Prostate gland (tissue), 2 donors: ENCODE results near the gene PADI1. TPM values are rescaled to one million over a fixed set of nuclear protein-coding genes. Genes with fewer than 3 reads are reported as not detected.

Experiments
- DNase-seq: peaks from one replicate; pipeline ENCODE4 v3.0.0-alpha.2; 2019; ENCODE audit warnings: low spot score
- H3K27ac ChIP-seq, 2 donors: fragments of 200-600 bp; sonication (generic); 2 replicates each; pipeline ENCODE4 v1.5.1; 2017 to 2019
- H3K27me3 ChIP-seq: fragments of 200-600 bp; sonication (generic); replicated peaks from 2 replicates; pipeline ENCODE4 v1.5.1; 2019; ENCODE audit not compliant: insufficient read depth
- H3K36me3 ChIP-seq, 2 donors: fragments of 200-600 bp; sonication (generic); 1 replicate in 1 of 2; 2 replicates in 1 of 2; pipeline versions ENCODE4 v1.5.1 to v1.8.1; 2017 to 2019
- H3K4me1 ChIP-seq: fragments of 200-600 bp; sonication (generic); replicated peaks from 2 replicates; pipeline ENCODE4 v1.5.1; 2019
- H3K4me3 ChIP-seq, 2 donors: fragments of 200-600 bp; sonication (generic); 2 replicates each; pipeline ENCODE4 v1.5.1; 2017 to 2019
- H3K9me3 ChIP-seq: fragments of 200-600 bp; sonication (generic); 2 replicates; pipeline ENCODE4 v1.5.1; 2017
- CTCF ChIP-seq, 4 experiments: fragments of 200-600 bp in 2 of 4; fragments of 450-650 bp in 2 of 4; sonication (generic) in 2 of 4; IDR thresholded peaks; 1 replicate in 3 of 4; 2 replicates in 1 of 4; pipeline ENCODE4 v1.5.1; 2016 to 2019; ENCODE audit warnings: antibody characterized with exemption in 4 of 4, mild to moderate bottlenecking in 2 of 4, moderate library complexity in 2 of 4
- POLR2A ChIP-seq: fragments of 450-650 bp; IDR thresholded peaks from one replicate; pipeline ENCODE4 v1.6.1; 2016; ENCODE audit warnings: antibody characterized with exemption, mild to moderate bottlenecking
- POLR2AphosphoS5 ChIP-seq: sonication (generic); formaldehyde crosslinking; IDR thresholded peaks from one replicate; pipeline ENCODE4 v1.6.1; 2017; ENCODE audit warnings: antibody characterized with exemption
- WGBS: methylation state at CpG from one replicate; pipeline ENCODE4 v1.1.5; 2018; 5-methylcytosine and 5-hydroxymethylcytosine counted together
- intact Hi-C: fragments of 100-400 bp; cut with DNase I; formaldehyde crosslinking; loops from one replicate; pipeline ENCODE4 v1.14.2; 2022
- total RNA-seq, 2 donors: library from RNA; depleted of rRNA; stranded (reverse); fragments of >200 nt; gene quantifications; one replicate each; pipeline ENCODE4 v1.1.0, GENCODE V29; 2016

PADI1 gene
- total RNA-seq, 2 donors from 2014 or later, result 0.18 to 0.34 TPM

- no peak overlapping the region for H3K4me3 ChIP-seq
- DNase-seq, result peak; percentile 30
- H3K9me3 ChIP-seq, result no peaks in the 10 kb centered on the region
- H3K27ac ChIP-seq, result no peak overlapping the region
- 32% methylated on average over 7 of the region's 7 CpGs for WGBS
- H3K36me3 ChIP-seq, result no peaks in the 10 kb centered on the region
- no peaks in the 10 kb centered on the region for H3K4me1 ChIP-seq
- H3K27me3 ChIP-seq, result no peaks in the 10 kb centered on the region
- intact Hi-C loops, result no loop called here
- TF ChIP-seq POLR2AphosphoS5, result no peak
- no peak for TF ChIP-seq CTCF (IDR thresholded peaks at IDR 0.05)
Measured at GRCh38 chr1:17250601-17251000, 45.7 kb downstream of the PADI1 start.

- no peak overlapping the region for H3K4me3 ChIP-seq
- no peaks in the 10 kb centered on the region for H3K4me1 ChIP-seq
- WGBS, result 84% methylated on average over 5 of the region's 5 CpGs
- H3K27me3 ChIP-seq, result no peaks in the 10 kb centered on the region
- no peak for TF ChIP-seq CTCF (IDR thresholded peaks at IDR 0.05)
- no peak for TF ChIP-seq POLR2AphosphoS5
- no peak for TF ChIP-seq POLR2A
- no peaks in the 10 kb centered on the region for H3K9me3 ChIP-seq
- no peak for DNase-seq
- intact Hi-C loops, result no loop called here
- no peak overlapping the region for H3K27ac ChIP-seq
- H3K36me3 ChIP-seq, result no peaks in the 10 kb centered on the region
Measured at GRCh38 chr1:17251246-17251645, 46.3 kb downstream of the PADI1 start.

GRCh38 chr1:17251701-17252376 is 46.9 kb downstream of the PADI1 start:
- intact Hi-C loops, result no loop called here
- Histone ChIP-seq H3K27ac (no peak overlapping the region), H3K4me3 (no peak overlapping the region), H3K4me1 (no peaks in the 10 kb centered on the region), H3K9me3 (no peaks in the 10 kb centered on the region), H3K27me3 (no peaks in the 10 kb centered on the region), H3K36me3 (no peaks in the 10 kb centered on the region)
- WGBS, result 83% methylated on average over 3 of the region's 3 CpGs
- DNase-seq, result no peak
- TF ChIP-seq POLR2A, result no peak
- TF ChIP-seq CTCF (IDR thresholded peaks at IDR 0.05), result no peak
- no peak for TF ChIP-seq POLR2AphosphoS5

- H3K36me3 ChIP-seq, result no peaks in the 10 kb centered on the region
- no peaks in the 10 kb centered on the region for H3K4me1 ChIP-seq
- no peaks in the 10 kb centered on the region for H3K27me3 ChIP-seq
- intact Hi-C loops, result no loop called here
- TF ChIP-seq CTCF (IDR thresholded peaks at IDR 0.05), result no peak
- TF ChIP-seq POLR2AphosphoS5, result no peak
- no peak for TF ChIP-seq POLR2A
- WGBS, result 69% methylated on average over 5 of the region's 5 CpGs
- DNase-seq, result no peak
- no peak overlapping the region for H3K4me3 ChIP-seq
- H3K27ac ChIP-seq, result no peak overlapping the region
- H3K9me3 ChIP-seq, result no peaks in the 10 kb centered on the region
Measured at GRCh38 chr1:17255336-17255735, 50.4 kb downstream of the PADI1 start.

GRCh38 chr1:17258116-17258757 is 53.3 kb downstream of the PADI1 start:
- TF ChIP-seq CTCF (IDR thresholded peaks at IDR 0.05), result no peak
- TF ChIP-seq POLR2AphosphoS5, result no peak
- no peak for TF ChIP-seq POLR2A
- no peaks in the 10 kb centered on the region for H3K4me1 ChIP-seq
- no peak for DNase-seq
- H3K27ac ChIP-seq, result no peak overlapping the region
- H3K4me3 ChIP-seq, result no peak overlapping the region
- intact Hi-C loops, result no loop called here
- 54% methylated on average over 9 of the region's 9 CpGs for WGBS
- no peaks in the 10 kb centered on the region for H3K27me3 ChIP-seq
- H3K9me3 ChIP-seq, result no peaks in the 10 kb centered on the region
- no peaks in the 10 kb centered on the region for H3K36me3 ChIP-seq
